ENCODE results near the gene CUL1.
A peak's percentile ranks its signal among the peaks of the same experiment; 100 is the strongest.
"Not testable (repeated sequence)": the region's sequence is repeated elsewhere in the genome, so short reads cannot be mapped to it uniquely, and the experiment has no call there.

Gene CUL1

DNA sequence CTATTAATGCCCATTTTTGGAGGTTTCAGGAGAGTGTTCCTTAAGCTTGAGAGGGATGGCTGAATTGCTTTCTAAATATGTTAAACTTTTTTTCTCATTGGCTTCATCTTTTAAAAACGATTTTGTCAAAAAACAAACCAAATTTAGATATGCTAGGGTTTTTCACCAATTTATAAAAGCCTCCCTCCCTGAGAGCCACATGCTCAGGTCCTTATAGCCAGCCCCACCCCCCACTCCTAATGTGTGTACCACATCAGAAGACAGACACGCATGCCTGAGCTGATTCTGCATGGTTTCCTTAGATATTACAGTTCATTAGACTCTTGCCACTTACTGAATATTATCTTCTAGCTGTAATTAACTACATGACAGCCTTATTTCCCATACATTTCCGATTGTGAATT, 2.0 kb downstream of the CUL1 start:
- H3K4me3 ChIP-seq (ENCODE audit: low read length) = peak overlapping the region; percentile 79
- TF ChIP-seq, protein P1, sequence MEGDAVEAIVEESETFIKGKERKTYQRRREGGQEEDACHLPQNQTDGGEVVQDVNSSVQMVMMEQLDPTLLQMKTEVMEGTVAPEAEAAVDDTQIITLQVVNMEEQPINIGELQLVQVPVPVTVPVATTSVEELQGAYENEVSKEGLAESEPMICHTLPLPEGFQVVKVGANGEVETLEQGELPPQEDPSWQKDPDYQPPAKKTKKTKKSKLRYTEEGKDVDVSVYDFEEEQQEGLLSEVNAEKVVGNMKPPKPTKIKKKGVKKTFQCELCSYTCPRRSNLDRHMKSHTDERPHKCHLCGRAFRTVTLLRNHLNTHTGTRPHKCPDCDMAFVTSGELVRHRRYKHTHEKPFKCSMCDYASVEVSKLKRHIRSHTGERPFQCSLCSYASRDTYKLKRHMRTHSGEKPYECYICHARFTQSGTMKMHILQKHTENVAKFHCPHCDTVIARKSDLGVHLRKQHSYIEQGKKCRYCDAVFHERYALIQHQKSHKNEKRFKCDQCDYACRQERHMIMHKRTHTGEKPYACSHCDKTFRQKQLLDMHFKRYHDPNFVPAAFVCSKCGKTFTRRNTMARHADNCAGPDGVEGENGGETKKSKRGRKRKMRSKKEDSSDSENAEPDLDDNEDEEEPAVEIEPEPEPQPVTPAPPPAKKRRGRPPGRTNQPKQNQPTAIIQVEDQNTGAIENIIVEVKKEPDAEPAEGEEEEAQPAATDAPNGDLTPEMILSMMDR (IDR thresholded peaks at IDR 0.05; ENCODE audit: insufficient read depth, low read depth, low read length, missing control alignments) = no peak
- DNase-seq (ENCODE audit: low read depth) = peak; percentile 64

DNA sequence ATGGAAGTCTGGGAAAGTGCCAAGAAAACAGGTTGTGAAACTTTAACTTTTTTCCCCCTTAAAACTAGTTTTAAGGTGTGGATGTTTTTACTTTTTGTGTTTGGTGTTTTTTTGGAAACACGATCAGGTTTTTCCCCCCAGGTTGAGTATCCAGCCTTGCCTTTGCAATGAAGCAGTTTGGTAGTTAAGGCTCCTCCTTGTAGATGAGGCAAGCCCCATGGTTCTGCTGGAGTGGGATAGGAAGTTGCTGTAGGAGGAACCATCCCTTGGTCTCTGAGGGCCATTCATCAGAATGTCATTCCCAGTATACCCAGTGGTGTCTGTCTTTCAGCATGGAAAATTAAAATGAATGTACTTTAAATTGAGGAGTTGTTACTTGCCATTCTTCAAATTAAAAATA, 2.7 kb downstream of the CUL1 start:
- H3K4me3 ChIP-seq (ENCODE audit: low read length) = no peak overlapping the region
- peak; percentile 24 for DNase-seq (ENCODE audit: low read depth)
- TF ChIP-seq, protein P1 (IDR thresholded peaks at IDR 0.05; ENCODE audit: insufficient read depth, low read depth, low read length, missing control alignments) = no peak

DNA sequence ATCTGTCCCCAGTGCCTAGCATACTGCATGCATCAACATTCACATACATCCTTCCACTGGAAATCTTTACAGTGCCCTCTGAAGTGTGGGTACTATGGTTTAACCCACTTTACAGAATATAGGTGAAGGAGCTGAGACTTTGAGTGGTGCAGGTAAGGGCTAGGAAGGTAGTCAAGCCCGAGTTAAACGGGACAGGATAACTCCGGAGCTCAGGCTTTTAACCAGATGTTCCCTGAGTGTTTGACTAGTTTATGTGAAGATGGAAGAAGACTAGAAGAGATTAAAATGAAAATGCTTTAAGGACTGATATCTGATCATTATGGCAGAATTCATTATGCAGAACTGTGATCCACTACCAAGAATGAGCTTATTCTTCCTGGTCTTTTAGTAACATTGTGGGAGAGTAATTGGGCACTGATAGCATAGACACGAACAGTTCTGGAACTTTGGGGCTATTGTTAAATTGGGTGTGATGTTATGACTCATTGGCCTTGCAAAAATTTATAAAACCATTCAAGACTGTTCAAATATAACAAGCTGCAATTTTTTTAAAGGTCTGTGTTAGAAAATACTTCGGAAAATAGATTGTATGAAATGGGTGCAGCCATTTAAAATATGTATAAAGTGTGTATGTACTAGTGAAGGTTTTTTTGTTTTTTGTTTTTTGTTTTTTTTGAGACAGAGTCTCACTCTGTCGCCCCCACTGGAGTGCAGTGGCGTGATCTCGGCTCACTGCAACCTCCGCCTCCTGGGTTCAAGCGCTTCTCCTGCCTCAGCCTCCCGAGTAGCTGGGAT, 4.4 kb downstream of the CUL1 start:
- DNase-seq (ENCODE audit: low read depth) = peak; percentile 7
- no peak overlapping the region for H3K4me3 ChIP-seq (ENCODE audit: low read length)
- TF ChIP-seq, protein P1 (IDR thresholded peaks at IDR 0.05; ENCODE audit: insufficient read depth, low read depth, low read length, missing control alignments) = no peak

DNA sequence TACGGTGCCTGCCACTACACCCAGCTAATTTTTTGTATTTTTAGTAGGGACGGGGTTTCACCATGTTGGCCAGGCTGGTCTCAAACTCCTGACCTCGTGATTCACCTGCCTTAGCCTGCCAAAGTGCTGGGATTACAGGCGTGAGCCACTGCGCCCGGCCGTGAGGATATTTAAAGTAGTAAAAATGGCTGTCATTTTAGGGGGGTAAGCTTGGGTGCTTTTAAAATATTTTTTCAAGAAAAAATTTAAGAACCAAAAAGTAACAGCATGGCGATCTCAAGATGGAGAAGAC, 4.9 kb downstream of the CUL1 start:
- H3K4me3 ChIP-seq (ENCODE audit: low read length); DNase-seq (ENCODE audit: low read depth): not testable (repeated sequence)

DNA sequence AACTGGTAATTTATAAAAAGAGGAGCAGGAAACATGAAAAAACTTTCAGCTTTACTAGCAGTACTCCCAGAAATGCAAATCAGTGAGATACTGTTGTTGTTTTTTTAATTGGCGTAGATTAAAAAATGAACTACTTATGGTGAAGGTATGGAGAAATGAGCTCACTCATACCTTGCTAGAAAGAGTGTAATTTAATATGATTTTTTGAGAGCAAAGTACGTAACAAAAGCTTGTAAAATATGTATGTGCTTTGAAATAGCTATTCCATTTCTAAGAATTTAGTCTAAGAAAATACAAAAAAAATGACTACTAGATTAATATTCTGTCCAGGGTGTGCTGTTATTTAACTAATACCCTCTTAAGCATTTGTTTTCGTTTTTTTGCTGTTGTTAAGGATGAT, 5.5 kb downstream of the CUL1 start:
- no peak overlapping the region for H3K4me3 ChIP-seq (ENCODE audit: low read length)
- no peak for DNase-seq (ENCODE audit: low read depth)
- TF ChIP-seq, protein P1 (IDR thresholded peaks at IDR 0.05; ENCODE audit: insufficient read depth, low read depth, low read length, missing control alignments) = no peak

DNA sequence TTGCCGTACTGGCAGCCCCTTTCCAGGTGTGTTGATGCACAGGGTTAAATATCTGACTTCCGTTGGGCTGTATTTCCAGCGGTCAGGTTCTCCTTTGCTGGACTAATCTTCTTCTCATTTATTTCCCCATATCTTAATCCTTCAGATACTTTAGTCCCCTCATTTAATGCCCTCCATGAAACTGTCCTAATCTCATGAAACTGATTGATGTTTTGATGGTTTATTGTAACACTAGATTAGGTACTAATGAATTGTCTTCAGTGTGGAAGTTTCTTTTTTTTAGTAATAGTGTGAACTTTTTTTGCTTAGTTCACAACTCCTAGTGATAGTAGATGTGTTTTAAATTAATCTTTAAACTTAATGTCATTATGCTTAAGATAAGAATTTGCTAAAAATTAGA, 6.3 kb downstream of the CUL1 start:
- TF ChIP-seq, protein P1 (IDR thresholded peaks at IDR 0.05; ENCODE audit: insufficient read depth, low read depth, low read length, missing control alignments) = no peak

DNA sequence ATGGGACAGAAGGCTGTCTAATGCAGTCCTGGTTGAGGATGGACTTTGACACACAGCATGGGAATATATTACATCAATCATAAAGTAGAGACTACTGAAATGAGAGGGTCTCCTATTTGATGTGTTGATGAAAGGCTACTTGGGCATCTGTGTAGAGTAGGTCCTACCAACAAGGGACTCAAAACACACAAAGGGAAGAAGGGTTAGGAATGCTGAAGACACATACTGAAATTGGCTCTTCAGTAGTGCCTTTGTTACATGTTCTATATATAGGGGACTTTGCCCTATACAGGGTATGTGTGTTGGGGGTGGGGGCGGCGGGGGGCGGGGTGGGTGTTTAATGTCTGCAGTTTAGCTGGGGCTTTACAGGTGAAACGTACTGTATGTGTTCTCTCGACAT, 7.7 kb downstream of the CUL1 start:
- no peak for DNase-seq (ENCODE audit: low read depth)
- no peak overlapping the region for H3K4me3 ChIP-seq (ENCODE audit: low read length)
- TF ChIP-seq, protein P1 (IDR thresholded peaks at IDR 0.05; ENCODE audit: insufficient read depth, low read depth, low read length, missing control alignments) = no peak

More for the DNA sequence above, 6.3 kb downstream of the CUL1 start:
- DNase-seq (ENCODE audit: low read depth) = no peak
- H3K4me3 ChIP-seq (ENCODE audit: low read length) = no peak overlapping the region
